AG09319 (cell line): ENCODE data around the gene CRYGB.
"Not testable (repeated sequence)": the region's sequence is repeated elsewhere in the genome, so short reads cannot be mapped to it uniquely, and the experiment has no call there.

Experiments
- DNase-seq: peaks from one replicate; pipeline ENCODE4 v3.0.0-alpha.2; 2010; ENCODE audit warnings: low read depth; ENCODE audit errors: extremely low read depth
- TF ChIP-seq, protein P1 (sequence below): IDR thresholded peaks from 2 replicates; pipeline ENCODE4 v1.5.1; 2011; ENCODE audit warnings: low read depth, mild to moderate bottlenecking, inconsistent platforms, low read length, moderate library complexity

The CRYGB gene

DNA sequence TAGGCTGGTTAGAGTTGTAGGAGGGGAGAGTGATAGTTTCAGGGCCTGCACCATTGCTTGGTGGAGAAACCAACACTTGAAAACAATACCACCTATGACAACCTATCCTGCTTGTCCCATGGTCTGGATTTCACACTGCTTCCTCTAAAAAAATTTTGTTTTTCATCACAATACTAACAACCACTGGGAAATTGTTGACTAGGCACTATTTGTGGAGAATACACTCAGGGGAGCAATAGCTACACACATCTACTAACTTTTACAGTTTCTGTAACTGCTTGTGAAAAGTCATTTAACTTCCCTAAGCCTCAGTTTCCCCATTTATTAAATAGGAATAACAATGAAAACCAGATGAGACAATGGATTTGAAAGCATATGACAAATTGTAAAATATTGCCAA, 4.1 kb upstream of the CRYGB start:
- no peak for DNase-seq
- TF ChIP-seq, protein P1, sequence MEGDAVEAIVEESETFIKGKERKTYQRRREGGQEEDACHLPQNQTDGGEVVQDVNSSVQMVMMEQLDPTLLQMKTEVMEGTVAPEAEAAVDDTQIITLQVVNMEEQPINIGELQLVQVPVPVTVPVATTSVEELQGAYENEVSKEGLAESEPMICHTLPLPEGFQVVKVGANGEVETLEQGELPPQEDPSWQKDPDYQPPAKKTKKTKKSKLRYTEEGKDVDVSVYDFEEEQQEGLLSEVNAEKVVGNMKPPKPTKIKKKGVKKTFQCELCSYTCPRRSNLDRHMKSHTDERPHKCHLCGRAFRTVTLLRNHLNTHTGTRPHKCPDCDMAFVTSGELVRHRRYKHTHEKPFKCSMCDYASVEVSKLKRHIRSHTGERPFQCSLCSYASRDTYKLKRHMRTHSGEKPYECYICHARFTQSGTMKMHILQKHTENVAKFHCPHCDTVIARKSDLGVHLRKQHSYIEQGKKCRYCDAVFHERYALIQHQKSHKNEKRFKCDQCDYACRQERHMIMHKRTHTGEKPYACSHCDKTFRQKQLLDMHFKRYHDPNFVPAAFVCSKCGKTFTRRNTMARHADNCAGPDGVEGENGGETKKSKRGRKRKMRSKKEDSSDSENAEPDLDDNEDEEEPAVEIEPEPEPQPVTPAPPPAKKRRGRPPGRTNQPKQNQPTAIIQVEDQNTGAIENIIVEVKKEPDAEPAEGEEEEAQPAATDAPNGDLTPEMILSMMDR, result no peak

DNA sequence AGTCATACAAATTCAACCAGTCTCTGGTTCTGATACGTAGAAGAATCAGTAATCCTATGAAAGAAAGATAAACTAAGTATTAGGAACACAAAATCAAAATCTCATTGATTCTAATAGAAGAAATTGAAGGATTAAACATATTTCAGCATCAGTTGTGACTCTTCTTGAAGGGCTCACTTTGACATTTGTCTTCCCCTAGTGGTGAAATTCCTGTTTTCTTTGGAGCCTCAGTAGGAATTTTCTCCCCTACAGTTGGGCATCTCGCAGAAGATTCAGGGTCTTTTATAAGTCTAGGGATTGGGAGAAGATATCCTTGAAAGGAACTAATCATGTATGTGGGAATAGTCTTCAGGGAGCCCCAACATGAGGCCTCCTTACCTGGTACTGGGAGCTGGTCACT, 2.8 kb upstream of the CRYGB start:
- TF ChIP-seq, protein P1, result no peak
- no peak for DNase-seq

DNA sequence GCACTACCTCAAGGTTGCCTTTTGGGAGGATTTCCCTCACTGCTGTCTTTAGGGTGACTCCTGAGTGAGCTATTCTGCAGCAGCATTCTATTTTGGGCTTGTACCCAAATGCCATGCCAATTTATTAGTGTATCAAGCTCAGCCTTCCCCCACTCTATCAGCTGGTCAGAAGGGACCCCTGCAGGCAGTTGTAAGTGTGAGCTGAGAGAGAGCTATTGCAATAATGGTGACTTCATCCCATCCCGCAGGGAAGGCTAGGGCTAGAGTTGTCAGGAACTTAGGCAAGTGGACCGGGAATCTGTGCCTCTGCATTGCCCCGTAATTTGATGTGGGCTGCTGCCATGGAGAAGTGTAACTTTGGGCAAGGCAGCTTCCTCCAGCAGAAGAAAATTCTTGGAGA, 1.8 kb upstream of the CRYGB start:
- TF ChIP-seq, protein P1, result no peak
- no peak for DNase-seq

DNA sequence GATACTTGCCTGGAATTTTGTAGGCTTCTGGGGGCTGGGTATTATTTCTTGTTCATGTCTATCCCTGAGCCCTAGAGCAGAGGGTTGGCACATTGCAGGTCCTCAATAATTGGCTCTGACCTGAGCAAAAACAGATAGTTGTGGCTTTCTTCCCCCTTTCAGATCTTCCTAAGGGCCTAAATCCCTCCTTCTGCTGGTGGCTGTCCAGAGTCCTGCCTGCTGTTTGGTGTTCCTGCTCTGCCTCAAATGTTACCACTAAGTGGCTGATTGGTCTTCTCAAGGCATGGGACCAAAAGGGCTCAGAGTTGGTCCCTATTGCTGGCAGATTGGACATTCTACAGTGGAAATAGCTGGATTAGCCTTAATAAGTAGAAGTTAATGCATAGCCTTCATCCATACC, 1.1 kb upstream of the CRYGB start:
- TF ChIP-seq, protein P1, result no peak
- DNase-seq, result no peak

DNA sequence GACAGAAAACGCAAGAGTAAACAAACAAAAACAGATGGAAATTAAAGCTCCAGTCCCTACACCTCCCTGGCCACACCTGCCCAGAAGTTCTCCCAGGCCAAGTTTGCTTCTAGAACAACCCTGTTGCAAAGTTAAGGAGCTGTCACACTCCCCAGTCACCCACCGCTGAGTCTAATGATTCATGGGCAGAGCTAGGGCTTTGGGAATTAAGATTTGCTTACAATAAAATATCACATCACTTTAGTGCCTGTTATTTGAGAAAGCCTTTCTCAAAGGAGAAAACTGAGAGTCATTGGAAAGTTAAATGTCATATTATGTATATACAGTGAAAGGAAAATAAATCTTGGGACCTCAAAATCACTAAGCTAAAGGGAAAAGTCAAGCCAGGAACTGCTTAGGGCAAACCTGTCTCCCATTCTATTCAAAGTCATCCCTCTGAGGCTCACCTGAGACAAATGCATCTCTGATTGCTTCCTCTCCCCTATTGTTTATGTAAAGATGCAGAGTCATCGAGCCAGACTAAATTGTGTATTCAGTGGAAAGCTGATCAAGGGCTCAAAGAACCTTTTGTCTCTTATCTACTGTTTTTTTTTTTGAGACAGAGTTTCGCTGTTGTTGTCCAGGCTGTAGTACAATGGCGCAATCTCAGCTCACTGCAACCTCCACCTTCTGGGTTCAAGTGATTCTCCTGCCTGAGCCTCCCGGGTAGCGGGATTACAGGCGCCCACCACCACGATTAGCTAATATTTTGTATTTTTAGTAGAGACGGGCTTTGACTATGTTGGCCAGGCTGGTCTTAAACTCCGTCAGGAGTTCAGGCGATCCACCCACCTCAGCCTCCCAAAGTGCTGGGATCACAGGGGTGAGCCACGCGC, 2.8 kb downstream of the CRYGB start:
- DNase-seq, result no peak
- TF ChIP-seq, protein P1, result no peak

DNA sequence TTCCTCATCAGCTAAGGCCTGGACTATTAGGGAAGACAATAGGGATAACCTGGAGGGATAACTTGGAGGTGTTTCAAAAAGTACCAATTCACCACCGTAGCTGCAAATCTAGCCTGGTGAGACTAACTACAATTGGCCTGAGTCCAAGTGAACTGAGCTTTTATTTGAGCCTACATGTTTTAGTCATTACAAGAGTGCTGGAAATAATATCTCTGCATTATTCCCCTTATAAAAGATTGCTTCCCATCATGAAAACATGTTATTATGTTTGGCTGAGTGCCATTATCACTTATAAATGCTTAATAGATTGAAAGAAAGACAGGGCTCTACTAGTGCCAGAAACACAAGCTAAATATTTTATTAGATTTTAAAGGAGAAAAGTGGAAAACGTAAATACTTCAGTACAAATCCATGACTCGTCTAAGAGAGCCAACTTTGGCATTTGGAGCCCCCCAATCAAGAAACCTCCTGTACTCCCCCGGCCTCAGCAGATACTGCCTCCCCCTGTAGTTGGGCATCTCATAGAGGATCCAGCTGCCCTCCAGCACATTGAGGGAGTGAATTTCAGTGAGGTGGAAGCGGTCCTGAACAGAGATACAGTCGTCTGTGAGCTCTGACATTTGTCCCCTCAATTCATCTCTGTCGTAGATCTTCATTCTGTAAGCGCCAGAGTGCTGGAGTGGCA, 3.6 kb downstream of the CRYGB start:
- TF ChIP-seq, protein P1, result no peak
- DNase-seq, result no peak

DNA sequence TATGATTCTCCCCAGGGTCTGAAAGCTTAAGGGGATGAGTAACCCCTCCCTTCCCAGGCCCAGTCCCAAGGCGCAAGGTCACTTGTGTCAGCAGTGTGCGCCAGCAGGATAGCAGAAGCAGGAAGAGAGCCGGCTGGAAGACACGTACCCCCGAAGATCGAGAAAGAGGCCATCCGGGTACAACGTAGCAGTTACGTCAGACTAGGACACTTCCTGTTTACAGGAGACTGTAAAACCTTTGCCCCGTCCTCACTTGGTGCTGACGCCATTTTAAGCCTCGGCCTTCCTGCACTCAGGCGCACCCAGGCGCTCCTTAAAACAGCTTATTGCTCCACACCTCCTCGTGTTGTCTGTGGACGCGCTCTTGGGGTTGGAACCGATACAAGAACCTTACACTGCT, 6.5 kb downstream of the CRYGB start:
- TF ChIP-seq, protein P1, result no peak
- DNase-seq, result no peak

DNA sequence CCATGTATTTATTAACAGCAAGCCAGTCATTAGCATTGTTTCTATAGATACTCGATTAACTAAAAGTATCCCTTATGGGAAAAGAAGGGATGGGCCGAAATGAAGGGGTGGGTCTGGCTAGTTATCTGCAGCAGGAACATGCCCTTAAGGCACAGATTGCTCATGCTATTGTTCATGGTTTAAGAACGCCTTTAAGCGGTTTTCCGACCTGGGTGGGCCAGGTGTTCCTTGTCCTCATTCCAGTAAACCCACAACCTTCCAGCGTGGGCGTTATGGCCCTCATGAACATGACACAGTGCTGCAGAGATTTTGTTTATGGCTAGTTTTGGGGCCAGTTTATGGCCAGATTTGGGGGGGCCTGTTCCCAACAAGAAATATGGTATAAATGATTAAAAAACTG, 7.6 kb downstream of the CRYGB start:
- not testable (repeated sequence) for DNase-seq
